Astrocyte (in vitro differentiated cells and primary cell): ENCODE data around the gene DCST1.

Experiments
- CTCF ChIP-seq: IDR thresholded peaks from 2 replicates; pipeline ENCODE4 v1.5.1; 2011; ENCODE audit warnings: low read depth, mild to moderate bottlenecking, inconsistent platforms, low read length, moderate library complexity; ENCODE audit not compliant: insufficient read depth
- EZH2 ChIP-seq: IDR thresholded peaks from 2 replicates; pipeline ENCODE4 v1.6.1; 2012; ENCODE audit warnings: mild to moderate bottlenecking, low read length, inconsistent platforms; ENCODE audit not compliant: insufficient read depth

- TF ChIP-seq CTCF (no peak), EZH2 (no peak)
Measured at GRCh38 chr1:154994269-154994587, 39.4 kb upstream of the DCST1 start.
